ENCODE measurements around the gene GSTT2B.

DNA sequence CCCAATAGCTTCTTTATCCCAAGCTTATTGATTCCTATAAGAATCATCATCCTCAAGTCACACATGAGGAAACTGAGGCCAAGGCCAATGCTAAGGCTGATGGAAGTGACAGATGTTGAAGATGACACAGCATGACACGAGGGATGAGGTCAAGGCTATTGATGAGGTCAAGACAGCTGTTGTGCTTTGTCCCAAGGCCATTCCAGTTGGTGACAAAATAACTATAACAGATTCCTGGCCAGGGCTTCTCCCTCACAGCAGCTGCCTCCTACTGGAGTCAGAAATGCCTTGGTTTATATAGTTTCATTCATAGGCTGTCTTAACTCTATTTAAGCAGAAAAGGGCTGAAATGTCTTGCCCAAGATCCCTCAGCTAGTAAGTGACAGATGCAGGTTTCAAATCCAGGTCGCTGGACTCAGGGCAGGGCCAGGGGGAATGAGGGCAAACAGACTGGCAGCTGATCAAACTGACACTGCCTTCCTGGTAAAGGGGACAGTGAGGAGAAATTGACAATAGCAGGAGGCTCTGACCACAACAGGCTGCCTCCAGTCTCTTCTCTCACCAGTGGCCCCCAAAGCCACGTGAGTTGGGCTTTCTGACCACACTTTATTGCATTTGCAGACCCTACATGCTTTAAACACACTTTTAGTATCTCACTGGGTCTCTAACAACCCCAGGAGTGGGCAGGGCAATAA lies 50.4 kb downstream of the GSTT2B start:
- TF ChIP-seq PAX5 (IDR thresholded peaks at IDR 0.05; ENCODE audit: insufficient read depth, low read length, severe bottlenecking) = no peak
- TF ChIP-seq TAF1 (IDR thresholded peaks at IDR 0.05; ENCODE audit: low read depth, low read length) = no peak
- no peak for TF ChIP-seq POLR2AphosphoS5 (IDR thresholded peaks at IDR 0.05; ENCODE audit: low read depth, low read length)
